Measurements from ENCODE around the gene VAPB. TPM values are rescaled to one million over a fixed set of nuclear protein-coding genes. Genes with fewer than 3 reads are reported as not detected.

VAPB gene
- total RNA-seq, 1 experiment from 2014 or later = 61.2 TPM

- no TSS peak for BruUV-seq (replicated peaks)
- no peak for DNase-seq (ENCODE audit: unreplicated experiment)
- TF ChIP-seq CTCF (IDR thresholded peaks at IDR 0.05; ENCODE audit: unreplicated experiment) = no peak
- Mint-ChIP-seq H3K36me3 (ENCODE audit: insufficient read depth, unreplicated experiment) (peaks cover 58% of the 10 kb centered on the region), H3K4me3 (ENCODE audit: unreplicated experiment) (no peak overlapping the region), H3K4me1 (ENCODE audit: insufficient read depth, unreplicated experiment) (peaks cover 10% of the 10 kb centered on the region), H3K9me3 (ENCODE audit: unreplicated experiment) (no peaks in the 10 kb centered on the region), H3K27ac (ENCODE audit: low read depth, unreplicated experiment) (no peak overlapping the region), H3K27me3 (ENCODE audit: insufficient read depth, unreplicated experiment) (no peaks in the 10 kb centered on the region)
- intact Hi-C loops (cut with micrococcal nuclease) = no loop called here
- ChIA-PET CTCF (interaction anchor here (0.7 to 2.8 kb wide), 2 partner anchors 11 to 363 kb away, joined by 3 to 15 read pairs; no protein-coding TSS in a partner anchor), POLR2A (interaction anchor here (0.6 to 1.0 kb wide), 2 partner anchors 15 to 208 kb away, joined by 3 read pairs; no protein-coding TSS in a partner anchor)
These were observed 48.0 kb downstream of the VAPB start for GRCh38 chr20:58436868-58437645.

GRCh38 chr20:58438970-58439808 lies 50.2 kb downstream of the VAPB start:
- Mint-ChIP-seq H3K27me3 (ENCODE audit: insufficient read depth, unreplicated experiment) (no peaks in the 10 kb centered on the region), H3K27ac (ENCODE audit: low read depth, unreplicated experiment) (no peak overlapping the region), H3K4me1 (ENCODE audit: insufficient read depth, unreplicated experiment) (no peaks in the 10 kb centered on the region), H3K4me3 (ENCODE audit: unreplicated experiment) (no peak overlapping the region), H3K36me3 (ENCODE audit: insufficient read depth, unreplicated experiment) (peaks cover 57% of the 10 kb centered on the region), H3K9me3 (ENCODE audit: unreplicated experiment) (no peaks in the 10 kb centered on the region)
- ChIA-PET POLR2A (interaction anchor here (0.6 to 1.2 kb wide), 2 partner anchors 12 to 17 kb away, joined by 3 read pairs; no protein-coding TSS in a partner anchor), CTCF (interaction anchor here (0.5 to 2.8 kb wide), 2 partner anchors 8 to 797 kb away, joined by 3 to 15 read pairs; no protein-coding TSS in a partner anchor)
- no peak for DNase-seq (ENCODE audit: unreplicated experiment)
- BruUV-seq (replicated peaks) = no TSS peak
- TF ChIP-seq CTCF (IDR thresholded peaks at IDR 0.05; ENCODE audit: unreplicated experiment) = no peak
- intact Hi-C loops (cut with micrococcal nuclease) = no loop called here

- no peaks in the 10 kb centered on the region for H3K27me3 Mint-ChIP-seq (ENCODE audit: insufficient read depth, unreplicated experiment)
- CTCF ChIA-PET = interaction anchor here (0.5 to 2.8 kb wide), 3 partner anchors 7 to 1015 kb away, joined by 3 to 15 read pairs (median 3); no protein-coding TSS in a partner anchor
- POLR2A ChIA-PET = no interaction called here
- DNase-seq (ENCODE audit: unreplicated experiment) = no peak
- H3K27ac Mint-ChIP-seq (ENCODE audit: low read depth, unreplicated experiment) = no peak overlapping the region
- TF ChIP-seq CTCF (IDR thresholded peaks at IDR 0.05; ENCODE audit: unreplicated experiment) = no peak
- intact Hi-C loops (cut with micrococcal nuclease) = no loop called here
- no peaks in the 10 kb centered on the region for H3K9me3 Mint-ChIP-seq (ENCODE audit: unreplicated experiment)
- peaks cover 57% of the 10 kb centered on the region for H3K36me3 Mint-ChIP-seq (ENCODE audit: insufficient read depth, unreplicated experiment)
- H3K4me1 Mint-ChIP-seq (ENCODE audit: insufficient read depth, unreplicated experiment) = no peaks in the 10 kb centered on the region
- BruUV-seq (replicated peaks) = no TSS peak
- H3K4me3 Mint-ChIP-seq (ENCODE audit: unreplicated experiment) = no peak overlapping the region
These were observed 51.2 kb downstream of the VAPB start for GRCh38 chr20:58440021-58440767.
